Measurements from ENCODE around the gene GNAS-AS1.

DNA sequence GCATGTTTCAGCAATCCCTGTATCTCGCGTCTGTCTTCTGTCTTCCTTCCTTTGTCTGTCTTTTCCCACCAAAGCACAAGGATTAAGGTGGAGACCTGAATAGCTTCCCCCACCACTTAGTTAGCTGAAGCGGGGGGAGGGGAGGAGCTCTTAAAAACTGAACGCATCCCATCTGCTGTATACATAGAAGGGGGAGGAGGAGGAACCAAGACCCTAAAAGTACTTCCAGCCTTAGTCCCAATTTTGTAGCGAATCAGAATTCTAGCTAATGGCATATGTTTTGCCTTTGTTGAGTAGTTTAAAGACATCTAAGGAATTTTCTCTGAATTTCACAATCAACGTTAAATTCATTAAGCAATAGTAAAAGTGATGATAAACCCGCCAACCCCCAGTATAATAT is 49.7 kb upstream of the GNAS-AS1 start:
- TF ChIP-seq CTCF (IDR thresholded peaks at IDR 0.05) (no peak), POLR2A (IDR thresholded peaks at IDR 0.05) (no peak), POLR2AphosphoS5 (IDR thresholded peaks at IDR 0.05) (no peak)
